ENCODE data around the gene C10orf67. TPM values are rescaled to one million over a fixed set of nuclear protein-coding genes. Genes with fewer than 3 reads are reported as not detected.

The C10orf67 gene
- total and polyA plus RNA-seq, 2 experiments from 2014 or later = under 0.01 to 1.1 TPM

DNA sequence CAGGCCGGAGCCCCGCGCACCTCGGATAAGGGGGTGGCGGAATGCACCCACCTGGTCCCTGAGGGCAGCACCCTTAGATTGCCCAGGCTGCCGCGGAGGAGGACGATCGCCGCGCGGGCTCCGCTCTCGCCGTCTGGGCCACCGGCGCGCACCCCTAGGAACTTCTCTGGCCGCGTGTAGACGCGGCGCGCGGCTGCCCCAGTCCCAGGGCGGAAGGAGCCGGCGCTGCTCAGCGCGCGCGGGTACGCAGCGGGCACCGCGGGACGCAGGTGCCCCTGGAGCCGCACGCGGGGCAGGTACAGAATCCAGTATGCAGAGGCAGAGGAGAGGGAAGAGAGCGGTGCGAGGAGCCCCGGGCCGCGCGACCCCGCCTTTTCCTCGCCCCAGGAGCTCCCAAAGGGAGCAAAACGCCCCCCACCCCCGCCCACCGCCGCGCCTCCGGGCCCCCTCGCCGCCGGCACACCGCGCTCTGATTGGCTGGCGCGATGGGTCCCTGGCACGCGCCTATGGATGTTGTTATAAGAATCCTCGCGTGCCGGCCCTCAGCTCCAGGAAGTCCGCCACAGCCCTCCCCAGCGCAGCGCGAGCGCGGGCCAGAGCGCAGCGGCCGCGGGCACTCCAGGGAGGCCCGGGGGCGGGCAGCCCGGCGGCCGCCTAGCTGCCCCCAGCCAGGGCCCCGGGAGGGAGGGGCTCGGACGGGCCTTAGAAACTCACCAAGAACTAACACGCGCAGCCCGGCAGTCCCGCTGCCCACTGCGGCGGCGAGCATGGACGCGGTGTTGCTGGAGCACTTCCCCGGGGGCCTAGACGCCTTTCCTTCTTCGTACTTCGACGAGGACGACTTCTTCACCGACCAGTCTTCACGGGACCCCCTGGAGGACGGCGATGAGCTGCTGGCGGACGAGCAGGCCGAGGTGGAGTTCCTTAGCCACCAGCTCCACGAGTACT is 152.6 kb downstream of the C10orf67 start, which contains the start of gene PTF1A:
Gene PTF1A, plus strand, starts transcription at position 549 of the 948 bp plus-strand sequence. Its CDS starts 219 bp downstream, at position 768.
- TF ChIP-seq EZH2 (IDR thresholded peaks at IDR 0.05; ENCODE audit: insufficient read depth, poor library complexity, severe bottlenecking) = no peak
- no peak for TF ChIP-seq EZH2phosphoT487 (IDR thresholded peaks at IDR 0.05; ENCODE audit: insufficient read depth, low read depth)
- Histone ChIP-seq H3K9me3 (ENCODE audit: low read depth) (no peaks in the 10 kb centered on the region), H3K9me2 (ENCODE audit: insufficient read depth) (no peaks in the 10 kb centered on the region), H3K79me2 (ENCODE audit: insufficient read depth) (no peaks in the 10 kb centered on the region), H3K4me1 (ENCODE audit: insufficient read depth) (no peaks in the 10 kb centered on the region), H3K36me3 (ENCODE audit: low read depth) (no peaks in the 10 kb centered on the region), H3F3A (ENCODE audit: insufficient read depth) (no peaks in the 10 kb centered on the region), H2AFZ (no peak within 1 kb of the TSS), H3K4me3 (no peak within 1 kb of the TSS), H3K4me2 (ENCODE audit: unreplicated experiment) (no peak within 1 kb of the TSS), H4K20me1 (ENCODE audit: insufficient read depth) (no peaks in the 10 kb centered on the region; the same call in 1 of the 2 replicates), H3K9ac (no peak within 1 kb of the TSS), H3K27ac (no peak within 1 kb of the TSS), H3K27me3 (replicated peaks; ENCODE audit: insufficient read depth) (peaks cover 48% of the 10 kb centered on the region)
- no peak for DNase-seq
- in situ Hi-C loops (cut with MboI) = no loop called here
- 4 to 8% methylated on average over 65 to 76 of the region's 107 CpGs for WGBS, 2 experiments (ENCODE audit: low coverage in 1 of 2, low lambda C conversion rate in 2 of 2, missing lambda C conversion rate in 2 of 2)

DNA sequence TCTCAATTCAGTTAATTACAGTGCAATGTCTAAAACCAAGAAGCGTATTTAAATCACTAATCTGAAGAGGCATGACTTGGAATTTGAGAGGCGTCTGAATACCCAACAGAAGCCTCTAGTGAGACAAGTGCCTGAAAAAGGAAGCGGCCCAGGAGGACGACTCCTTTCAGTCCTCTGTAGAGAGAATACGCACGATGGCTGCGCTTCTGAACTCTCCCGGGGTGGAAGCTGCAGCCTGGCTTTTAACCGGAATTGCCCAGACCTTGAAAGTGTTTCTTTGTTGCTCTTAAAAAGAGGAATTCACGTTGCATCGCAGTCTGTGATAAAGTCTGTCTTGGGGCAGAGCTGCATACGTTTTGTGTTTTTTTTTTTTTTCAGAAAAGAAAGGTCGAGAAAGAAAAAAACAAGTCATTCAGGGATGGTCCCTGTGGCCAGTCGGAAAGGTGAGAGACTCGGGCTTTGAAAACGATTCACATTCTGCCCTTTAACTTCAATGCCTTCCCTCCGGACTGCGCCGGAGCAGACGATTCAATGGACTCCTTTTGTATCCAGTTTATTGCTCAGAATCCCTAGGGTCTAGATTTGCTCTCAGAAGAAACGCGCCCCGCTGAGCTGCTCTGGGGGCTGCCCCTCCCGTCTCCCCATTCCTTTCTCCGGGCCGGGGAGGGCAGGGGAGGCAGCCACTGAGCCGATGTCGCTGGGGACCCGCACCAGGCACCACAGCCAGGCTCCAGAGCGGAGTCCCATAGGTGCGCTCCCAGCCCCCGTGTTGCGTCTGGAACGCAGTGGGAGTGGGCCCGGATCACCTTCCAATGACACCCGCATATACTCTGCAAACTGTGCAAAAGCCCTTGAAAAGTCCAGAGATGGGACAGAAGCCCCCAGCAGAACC is 153.5 kb downstream of the C10orf67 start:
- no peaks in the 10 kb centered on the region for H3K9me2 ChIP-seq (ENCODE audit: insufficient read depth)
- H2AFZ ChIP-seq = no peak overlapping the region
- no peak overlapping the region for H3K27ac ChIP-seq
- no peak overlapping the region for H3K9ac ChIP-seq
- no peaks in the 10 kb centered on the region for H3K9me3 ChIP-seq (ENCODE audit: low read depth)
- no peak overlapping the region for H3K4me2 ChIP-seq (ENCODE audit: unreplicated experiment)
- no peaks in the 10 kb centered on the region for H3K36me3 ChIP-seq (ENCODE audit: low read depth)
- in situ Hi-C loops (cut with MboI) = no loop called here
- H3K27me3 ChIP-seq (replicated peaks; ENCODE audit: insufficient read depth) = peaks cover 38% of the 10 kb centered on the region
- no peaks in the 10 kb centered on the region; the same call in 1 of the 2 replicates for H4K20me1 ChIP-seq (ENCODE audit: insufficient read depth)
- H3F3A ChIP-seq (ENCODE audit: insufficient read depth) = no peaks in the 10 kb centered on the region
- no peak for DNase-seq
- TF ChIP-seq EZH2 (IDR thresholded peaks at IDR 0.05; ENCODE audit: insufficient read depth, poor library complexity, severe bottlenecking) = no peak
- TF ChIP-seq EZH2phosphoT487 (IDR thresholded peaks at IDR 0.05; ENCODE audit: insufficient read depth, low read depth) = no peak
- WGBS, 2 experiments (ENCODE audit: low coverage in 1 of 2, low lambda C conversion rate in 2 of 2, missing lambda C conversion rate in 2 of 2) = 9% methylated on average over 36 of the region's 36 CpGs
- H3K79me2 ChIP-seq (ENCODE audit: insufficient read depth) = no peaks in the 10 kb centered on the region
- H3K4me3 ChIP-seq = no peak overlapping the region
- H3K4me1 ChIP-seq (ENCODE audit: insufficient read depth) = no peaks in the 10 kb centered on the region

DNA sequence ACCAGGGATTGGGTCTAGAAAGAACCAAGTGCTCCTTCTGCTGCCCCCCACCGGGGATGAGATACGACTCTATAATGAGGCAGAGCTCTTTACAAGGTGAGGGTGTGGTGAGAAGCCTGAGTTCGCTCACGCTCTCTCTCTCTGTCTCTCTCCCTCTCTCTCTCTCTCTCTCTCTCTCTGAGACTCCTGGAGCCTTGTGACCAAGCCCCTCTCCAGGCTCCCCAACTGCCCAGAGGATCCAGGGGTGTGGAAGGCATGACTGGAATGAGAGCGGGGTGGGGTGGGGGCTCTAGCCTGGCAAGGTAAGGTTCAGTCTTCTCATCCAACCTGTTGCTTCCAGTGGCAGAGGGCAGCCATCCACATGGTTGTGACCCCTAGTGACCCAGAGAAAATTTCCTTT is 155.6 kb downstream of the C10orf67 start:
- H3K4me2 ChIP-seq (ENCODE audit: unreplicated experiment) = no peak overlapping the region
- WGBS, 2 experiments (ENCODE audit: low coverage in 1 of 2, low lambda C conversion rate in 2 of 2, missing lambda C conversion rate in 2 of 2) = 7 to 15% methylated on average over 3 to 5 of the region's 5 CpGs
- TF ChIP-seq EZH2 (IDR thresholded peaks at IDR 0.05; ENCODE audit: insufficient read depth, poor library complexity, severe bottlenecking) (no peak), EZH2phosphoT487 (IDR thresholded peaks at IDR 0.05; ENCODE audit: insufficient read depth, low read depth) (no peak)
- in situ Hi-C loops (cut with MboI) = no loop called here
- H3K79me2 ChIP-seq (ENCODE audit: insufficient read depth) = no peaks in the 10 kb centered on the region
- no peak overlapping the region for H3K27ac ChIP-seq
- H2AFZ ChIP-seq = no peak overlapping the region
- H3K9me2 ChIP-seq (ENCODE audit: insufficient read depth) = no peaks in the 10 kb centered on the region
- H3K4me1 ChIP-seq (ENCODE audit: insufficient read depth) = no peaks in the 10 kb centered on the region
- no peaks in the 10 kb centered on the region for H3F3A ChIP-seq (ENCODE audit: insufficient read depth)
- DNase-seq = no peak
- no peaks in the 10 kb centered on the region for H3K36me3 ChIP-seq (ENCODE audit: low read depth)
- no peak overlapping the region for H3K4me3 ChIP-seq
- no peaks in the 10 kb centered on the region for H4K20me1 ChIP-seq (ENCODE audit: insufficient read depth)
- no peak overlapping the region for H3K9ac ChIP-seq
- H3K27me3 ChIP-seq (replicated peaks; ENCODE audit: insufficient read depth) = peaks cover 22% of the 10 kb centered on the region
- no peaks in the 10 kb centered on the region for H3K9me3 ChIP-seq (ENCODE audit: low read depth)

DNA sequence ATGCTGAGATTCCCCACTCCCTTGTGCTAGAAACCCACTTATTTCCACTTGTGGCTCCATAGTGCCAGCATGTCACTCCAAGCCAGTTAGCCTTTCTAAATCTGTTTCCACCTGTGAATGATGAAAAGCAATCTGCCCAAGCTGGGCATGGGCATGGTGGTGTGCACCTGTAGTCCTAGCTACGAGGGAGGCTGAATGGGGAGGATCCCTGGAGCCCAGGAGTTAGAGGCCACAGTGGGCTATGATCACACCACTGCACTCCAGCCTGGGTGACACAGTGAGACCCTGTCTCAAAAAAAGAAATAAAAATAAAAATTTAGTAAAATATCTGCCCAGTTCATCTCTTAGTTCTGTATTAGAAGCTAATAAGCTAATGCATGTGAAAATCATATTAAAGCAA is 157.4 kb downstream of the C10orf67 start:
- no peaks in the 10 kb centered on the region for H3K9me2 ChIP-seq (ENCODE audit: insufficient read depth)
- H3K27ac ChIP-seq = no peak overlapping the region
- H3K4me1 ChIP-seq (ENCODE audit: insufficient read depth) = no peaks in the 10 kb centered on the region
- H3K9me3 ChIP-seq (ENCODE audit: low read depth) = no peaks in the 10 kb centered on the region
- no peaks in the 10 kb centered on the region for H3K36me3 ChIP-seq (ENCODE audit: low read depth)
- 8 to 14% methylated on average over 1 of the region's 1 CpG for WGBS, 2 experiments (ENCODE audit: low coverage in 1 of 2, low lambda C conversion rate in 2 of 2, missing lambda C conversion rate in 2 of 2)
- TF ChIP-seq EZH2phosphoT487 (IDR thresholded peaks at IDR 0.05; ENCODE audit: insufficient read depth, low read depth) = no peak
- TF ChIP-seq EZH2 (IDR thresholded peaks at IDR 0.05; ENCODE audit: insufficient read depth, poor library complexity, severe bottlenecking) = no peak
- H3K4me3 ChIP-seq = no peak overlapping the region
- no peak for DNase-seq
- H2AFZ ChIP-seq = no peak overlapping the region
- H3F3A ChIP-seq (ENCODE audit: insufficient read depth) = no peaks in the 10 kb centered on the region
- no peaks in the 10 kb centered on the region for H4K20me1 ChIP-seq (ENCODE audit: insufficient read depth)
- no peak overlapping the region for H3K9ac ChIP-seq
- H3K27me3 ChIP-seq (replicated peaks; ENCODE audit: insufficient read depth) = peaks cover 13% of the 10 kb centered on the region; the same call in 1 of the 2 replicates
- H3K79me2 ChIP-seq (ENCODE audit: insufficient read depth) = no peaks in the 10 kb centered on the region
- no peak overlapping the region for H3K4me2 ChIP-seq (ENCODE audit: unreplicated experiment)
- in situ Hi-C loops (cut with MboI) = no loop called here
